GM23338 (cell line): ENCODE data around the gene TMEM167B. TPM values are rescaled to one million over a fixed set of nuclear protein-coding genes. Genes with fewer than 3 reads are reported as not detected.

ENCODE experiments used
- ATAC-seq: fragments of 200-7000 bp; cut with Tn5 transposase; 3 replicates; pipeline ENCODE4 v1.9.1; 2020
- DNase-seq: peaks from one replicate; pipeline ENCODE4 v3.0.0-alpha.2; 2015; ENCODE audit warnings: low spot score
- H2AFZ ChIP-seq: fragments of 200-600 bp; sonication (generic); 2 replicates; pipeline ENCODE4 v1.8.0; 2016; ENCODE audit warnings: antibody characterized with exemption, mild to moderate bottlenecking, moderate library complexity
- H3F3A ChIP-seq: fragments of 200-600 bp; sonication (generic); replicated peaks from 2 replicates; pipeline ENCODE4 v1.8.0; 2017; ENCODE audit warnings: antibody characterized with exemption, mixed run types, low read depth
- H3K27ac ChIP-seq: fragments of 200-600 bp; sonication (generic); 2 replicates; pipeline ENCODE4 v1.6.1; 2016; ENCODE audit warnings: low read depth
- H3K27me3 ChIP-seq: fragments of 200-600 bp; sonication (generic); 2 replicates; pipeline ENCODE4 v1.8.0; 2016; ENCODE audit warnings: mild to moderate bottlenecking, mixed run types, moderate library complexity; ENCODE audit not compliant: insufficient read depth
- H3K36me3 ChIP-seq: fragments of 200-600 bp; sonication (generic); 2 replicates; pipeline ENCODE4 v1.8.0; 2016; ENCODE audit warnings: mild to moderate bottlenecking; ENCODE audit not compliant: insufficient read depth
- H3K4me1 ChIP-seq: fragments of 200-600 bp; sonication (generic); 2 replicates; pipeline ENCODE4 v1.8.0; 2016; ENCODE audit warnings: mild to moderate bottlenecking, moderate library complexity; ENCODE audit not compliant: insufficient read depth
- H3K4me2 ChIP-seq: fragments of 200-600 bp; sonication (generic); 2 replicates; pipeline ENCODE4 v1.7.1; 2017; ENCODE audit warnings: mixed run types
- H3K4me3 ChIP-seq: fragments of 200-600 bp; sonication (generic); 2 replicates; pipeline ENCODE4 v1.6.1; 2016; ENCODE audit warnings: mixed run types
- H3K79me2 ChIP-seq: fragments of 200-600 bp; sonication (generic); replicated peaks from 2 replicates; pipeline ENCODE4 v1.8.0; 2017; ENCODE audit warnings: mild to moderate bottlenecking; ENCODE audit not compliant: insufficient read depth
- H3K9me2 ChIP-seq: fragments of 200-600 bp; sonication (generic); 2 replicates; pipeline ENCODE4 v1.8.0; 2017; ENCODE audit not compliant: insufficient read depth
- H4K20me1 ChIP-seq: fragments of 200-600 bp; sonication (generic); replicated peaks from 2 replicates; pipeline ENCODE4 v1.8.0; 2017; ENCODE audit warnings: mild to moderate bottlenecking; ENCODE audit not compliant: insufficient read depth
- H3K27ac Mint-ChIP-seq: 2 replicates; pipeline ENCODE4 v1.8.0; 2020; ENCODE audit warnings: inconsistent platforms, mild to moderate bottlenecking, moderate library complexity, mixed read lengths
- H3K27me3 Mint-ChIP-seq: 3 replicates; pipeline ENCODE4 v1.8.0; 2022; ENCODE audit warnings: low read depth, mild to moderate bottlenecking, moderate library complexity, mixed read lengths, inconsistent platforms; ENCODE audit not compliant: insufficient read depth, poor library complexity
- H3K36me3 Mint-ChIP-seq: 3 replicates; pipeline ENCODE4 v1.8.0; 2021; ENCODE audit warnings: low read depth, mild to moderate bottlenecking, inconsistent platforms, moderate library complexity, mixed read lengths
- H3K4me1 Mint-ChIP-seq: 3 replicates; pipeline ENCODE4 v1.8.0; 2020; ENCODE audit warnings: mild to moderate bottlenecking, inconsistent platforms, mixed read lengths
- H3K4me3 Mint-ChIP-seq: 3 replicates; pipeline ENCODE4 v1.8.0; 2021; ENCODE audit warnings: moderate library complexity, mild to moderate bottlenecking, inconsistent platforms, mixed read lengths
- H3K9me3 Mint-ChIP-seq: 3 replicates; pipeline ENCODE4 v1.8.0; 2020; ENCODE audit warnings: moderate library complexity, mild to moderate bottlenecking, inconsistent platforms, mixed read lengths
- CREB1 ChIP-seq: fragments of 250-450 bp; sonication (Bioruptor Pico); IDR thresholded peaks from 2 replicates; pipeline ENCODE4 v1.5.0; 2020; ENCODE audit warnings: low read depth, mild to moderate bottlenecking, moderate library complexity
- CTCF ChIP-seq, 2 experiments: fragments of 200-600 bp in 1 of 2; sonication (generic) in 1 of 2; conservative IDR thresholded peaks; 2 replicates each; pipeline versions ENCODE4 v1.5.1 to v1.6.1; 2016 to 2017; ENCODE audit warnings: antibody characterized with exemption in 2 of 2, low read depth in 2 of 2, mild to moderate bottlenecking in 2 of 2, moderate library complexity in 1 of 2
- ETS1 ChIP-seq: IDR thresholded peaks from 2 replicates; pipeline ENCODE4 v1.6.1; 2016; ENCODE audit warnings: antibody characterized with exemption
- EZH2 ChIP-seq: fragments of 200-600 bp; sonication (generic); IDR thresholded peaks from one replicate; pipeline ENCODE4 v1.8.0; 2017; ENCODE audit warnings: antibody characterized with exemption, mild to moderate bottlenecking, low read depth; ENCODE audit not compliant: unreplicated experiment
- EZH2phosphoT487 ChIP-seq: fragments of 200-600 bp; sonication (generic); IDR thresholded peaks from one replicate; pipeline ENCODE4 v1.8.1; 2018; ENCODE audit warnings: antibody characterized with exemption; ENCODE audit not compliant: unreplicated experiment
- JUNB ChIP-seq: IDR thresholded peaks from one replicate; pipeline ENCODE4 v1.6.1; 2016; ENCODE audit warnings: antibody characterized with exemption; ENCODE audit not compliant: unreplicated experiment
- NANOG ChIP-seq: IDR thresholded peaks from 2 replicates; pipeline ENCODE4 v1.6.1; 2016; ENCODE audit warnings: antibody characterized with exemption, borderline replicate concordance
- POLR2AphosphoS5 ChIP-seq: IDR thresholded peaks from 2 replicates; pipeline ENCODE4 v1.6.1; 2016; ENCODE audit warnings: antibody characterized with exemption, low read depth
- REST ChIP-seq: IDR thresholded peaks from one replicate; pipeline ENCODE4 v1.6.1; 2018; ENCODE audit warnings: antibody characterized with exemption; ENCODE audit not compliant: unreplicated experiment
- STAT1 ChIP-seq: IDR thresholded peaks from one replicate; pipeline ENCODE4 v1.6.1; 2016; ENCODE audit warnings: antibody characterized with exemption; ENCODE audit not compliant: unreplicated experiment
- ZNF114 ChIP-seq: fragments of 250-450 bp; sonication (Bioruptor Pico); IDR thresholded peaks from 2 replicates; pipeline ENCODE4 v1.5.0; 2020; ENCODE audit warnings: mild to moderate bottlenecking, moderate library complexity
- ZNF462 ChIP-seq: fragments of 250-450 bp; sonication (Bioruptor Pico); IDR thresholded peaks from 2 replicates; pipeline ENCODE4 v1.5.0; 2020; ENCODE audit warnings: mild to moderate bottlenecking, moderate library complexity
- polyA plus RNA-seq: library from polyadenylated mRNA; unstranded; fragments of >200 nt; fragmentation: Nextera tagmentation; extraction: Ambion mirVana; gene quantifications from 2 replicates; pipeline ENCODE4 v1.2.1, GENCODE V29; 2016
- total RNA-seq: library from RNA; depleted of rRNA; stranded (reverse); fragments of >200 nt; shearing (Covaris generic); gene quantifications from 2 replicates; pipeline ENCODE4 v1.2.3, GENCODE V29; 2014

The TMEM167B gene
- total and polyA plus RNA-seq, 2 experiments from 2014 or later: 9.8 to 10.7 TPM

- Histone ChIP-seq H3K27ac (no peak overlapping the region), H3K4me3 (no peak overlapping the region), H3K4me1 (no peaks in the 10 kb centered on the region), H3K79me2 (no peaks in the 10 kb centered on the region), H3F3A (no peaks in the 10 kb centered on the region), H4K20me1 (no peaks in the 10 kb centered on the region), H3K9me2 (no peaks in the 10 kb centered on the region), H3K4me2 (no peak overlapping the region), H2AFZ (no peak overlapping the region), H3K27me3 (no peaks in the 10 kb centered on the region), H3K36me3 (no peaks in the 10 kb centered on the region)
- Mint-ChIP-seq H3K4me3 (no peak overlapping the region), H3K27me3 (peaks cover 4% of the 10 kb centered on the region), H3K9me3 (peaks cover 5% of the 10 kb centered on the region; the same call in 1 of the 3 replicates), H3K36me3 (no peaks in the 10 kb centered on the region), H3K4me1 (no peaks in the 10 kb centered on the region), H3K27ac (no peak overlapping the region)
- DNase-seq (no peak), ATAC-seq (no peak)
- no peak for TF ChIP-seq REST
- no peak for TF ChIP-seq POLR2AphosphoS5
- no peak for TF ChIP-seq CREB1 (CRISPR knock-in tag)
- TF ChIP-seq JUNB: no peak
- no peak for TF ChIP-seq ETS1
- TF ChIP-seq EZH2phosphoT487: no peak
- TF ChIP-seq ZNF114 (CRISPR knock-in tag): no peak
- TF ChIP-seq NANOG: no peak
- no peak for TF ChIP-seq ZNF462 (CRISPR knock-in tag)
- no peak for TF ChIP-seq STAT1
- TF ChIP-seq CTCF (conservative IDR thresholded peaks at IDR 0.05; ENCODE audit: low read depth in 2 of 2): no peak
- no peak for TF ChIP-seq EZH2
Observed at GRCh38 chr1:109048335-109048734, 42.2 kb upstream of the TMEM167B start.
